ENCODE measurements around the gene BLMH.

The BLMH gene

GRCh38 chr17:30224419-30224960 lies 67.3 kb downstream of the BLMH start:
- no peaks in the 10 kb centered on the region for H3K36me3 ChIP-seq (ENCODE audit: insufficient read depth, low read depth, low read length)

GRCh38 chr17:30222721-30223175 lies 69.0 kb downstream of the BLMH start:
- no peak overlapping the region for H3K9ac ChIP-seq (ENCODE audit: low read depth, low read length)
- H3K4me3 ChIP-seq (ENCODE audit: low read length): no peak overlapping the region
- H3K27ac ChIP-seq (ENCODE audit: low read length): no peak overlapping the region
- no peaks in the 10 kb centered on the region for H3K27me3 ChIP-seq (ENCODE audit: insufficient read depth, low read length)
- no peaks in the 10 kb centered on the region for H3K9me3 ChIP-seq (ENCODE audit: insufficient read depth, low read depth, low read length)
- H3K36me3 ChIP-seq (ENCODE audit: insufficient read depth, low read depth, low read length): no peaks in the 10 kb centered on the region
- no peaks in the 10 kb centered on the region; the same call in 1 of the 2 replicates for H3K4me1 ChIP-seq (ENCODE audit: insufficient read depth, low read length)

More at GRCh38 chr17:30224419-30224960, 67.3 kb downstream of the BLMH start:
- Histone ChIP-seq H3K27me3 (ENCODE audit: insufficient read depth, low read length) (no peaks in the 10 kb centered on the region), H3K4me3 (ENCODE audit: low read length) (no peak overlapping the region), H3K9me3 (ENCODE audit: insufficient read depth, low read depth, low read length) (no peaks in the 10 kb centered on the region), H3K4me1 (ENCODE audit: insufficient read depth, low read length) (no peaks in the 10 kb centered on the region; the same call in 1 of the 2 replicates), H3K9ac (ENCODE audit: low read depth, low read length) (no peak overlapping the region), H3K27ac (ENCODE audit: low read length) (no peak overlapping the region)

- no peak overlapping the region for H3K9ac ChIP-seq (ENCODE audit: low read depth, low read length)
- no peaks in the 10 kb centered on the region for H3K36me3 ChIP-seq (ENCODE audit: insufficient read depth, low read depth, low read length)
- H3K27me3 ChIP-seq (ENCODE audit: insufficient read depth, low read length): no peaks in the 10 kb centered on the region
- no peaks in the 10 kb centered on the region; the same call in 1 of the 2 replicates for H3K4me1 ChIP-seq (ENCODE audit: insufficient read depth, low read length)
- no peak overlapping the region for H3K4me3 ChIP-seq (ENCODE audit: low read length)
- no peaks in the 10 kb centered on the region for H3K9me3 ChIP-seq (ENCODE audit: insufficient read depth, low read depth, low read length)
- H3K27ac ChIP-seq (ENCODE audit: low read length): no peak overlapping the region
Observed at GRCh38 chr17:30222251-30222650, 69.5 kb downstream of the BLMH start.

GRCh38 chr17:30221346-30221745 lies 70.4 kb downstream of the BLMH start:
- H3K27me3 ChIP-seq (ENCODE audit: insufficient read depth, low read length): no peaks in the 10 kb centered on the region
- H3K4me1 ChIP-seq (ENCODE audit: insufficient read depth, low read length): no peaks in the 10 kb centered on the region; the same call in 1 of the 2 replicates

GRCh38 chr17:30220414-30220813 lies 71.3 kb downstream of the BLMH start:
- Histone ChIP-seq H3K27ac (ENCODE audit: low read length) (no peak overlapping the region), H3K9me3 (ENCODE audit: insufficient read depth, low read depth, low read length) (no peaks in the 10 kb centered on the region), H3K36me3 (ENCODE audit: insufficient read depth, low read depth, low read length) (no peaks in the 10 kb centered on the region), H3K4me1 (ENCODE audit: insufficient read depth, low read length) (no peaks in the 10 kb centered on the region; the same call in 1 of the 2 replicates), H3K27me3 (ENCODE audit: insufficient read depth, low read length) (no peaks in the 10 kb centered on the region), H3K9ac (ENCODE audit: low read depth, low read length) (no peak overlapping the region), H3K4me3 (ENCODE audit: low read length) (no peak overlapping the region)

More at GRCh38 chr17:30221346-30221745, 70.4 kb downstream of the BLMH start:
- Histone ChIP-seq H3K36me3 (ENCODE audit: insufficient read depth, low read depth, low read length) (no peaks in the 10 kb centered on the region), H3K9ac (ENCODE audit: low read depth, low read length) (no peak overlapping the region), H3K27ac (ENCODE audit: low read length) (no peak overlapping the region), H3K9me3 (ENCODE audit: insufficient read depth, low read depth, low read length) (no peaks in the 10 kb centered on the region), H3K4me3 (ENCODE audit: low read length) (no peak overlapping the region)

GRCh38 chr17:30219833-30220232 lies 71.9 kb downstream of the BLMH start:
- no peaks in the 10 kb centered on the region for H3K9me3 ChIP-seq (ENCODE audit: insufficient read depth, low read depth, low read length)
- H3K27me3 ChIP-seq (ENCODE audit: insufficient read depth, low read length): no peaks in the 10 kb centered on the region
- H3K4me3 ChIP-seq (ENCODE audit: low read length): no peak overlapping the region
- H3K27ac ChIP-seq (ENCODE audit: low read length): no peak overlapping the region
- no peaks in the 10 kb centered on the region for H3K36me3 ChIP-seq (ENCODE audit: insufficient read depth, low read depth, low read length)
- H3K4me1 ChIP-seq (ENCODE audit: insufficient read depth, low read length): no peaks in the 10 kb centered on the region; the same call in 1 of the 2 replicates
- no peak overlapping the region for H3K9ac ChIP-seq (ENCODE audit: low read depth, low read length)

GRCh38 chr17:30219315-30219714 lies 72.4 kb downstream of the BLMH start:
- no peak overlapping the region for H3K27ac ChIP-seq (ENCODE audit: low read length)
- H3K9ac ChIP-seq (ENCODE audit: low read depth, low read length): no peak overlapping the region
- no peaks in the 10 kb centered on the region for H3K4me1 ChIP-seq (ENCODE audit: insufficient read depth, low read length)
- no peak overlapping the region for H3K4me3 ChIP-seq (ENCODE audit: low read length)
- H3K27me3 ChIP-seq (ENCODE audit: insufficient read depth, low read length): no peaks in the 10 kb centered on the region
- no peaks in the 10 kb centered on the region for H3K36me3 ChIP-seq (ENCODE audit: insufficient read depth, low read depth, low read length)
- H3K9me3 ChIP-seq (ENCODE audit: insufficient read depth, low read depth, low read length): no peaks in the 10 kb centered on the region

- Histone ChIP-seq H3K27me3 (ENCODE audit: insufficient read depth, low read length) (no peaks in the 10 kb centered on the region), H3K27ac (ENCODE audit: low read length) (no peak overlapping the region)
Observed at GRCh38 chr17:30218799-30219198, 72.9 kb downstream of the BLMH start.

GRCh38 chr17:30217746-30218245 lies 73.9 kb downstream of the BLMH start:
- H3K4me3 ChIP-seq (ENCODE audit: low read length): no peak overlapping the region
- H3K9ac ChIP-seq (ENCODE audit: low read depth, low read length): no peak overlapping the region
- H3K9me3 ChIP-seq (ENCODE audit: insufficient read depth, low read depth, low read length): no peaks in the 10 kb centered on the region
- no peaks in the 10 kb centered on the region for H3K4me1 ChIP-seq (ENCODE audit: insufficient read depth, low read length)
- no peaks in the 10 kb centered on the region for H3K36me3 ChIP-seq (ENCODE audit: insufficient read depth, low read depth, low read length)
- no peaks in the 10 kb centered on the region for H3K27me3 ChIP-seq (ENCODE audit: insufficient read depth, low read length)
- H3K27ac ChIP-seq (ENCODE audit: low read length): no peak overlapping the region

More at GRCh38 chr17:30218799-30219198, 72.9 kb downstream of the BLMH start:
- Histone ChIP-seq H3K9me3 (ENCODE audit: insufficient read depth, low read depth, low read length) (no peaks in the 10 kb centered on the region), H3K9ac (ENCODE audit: low read depth, low read length) (no peak overlapping the region), H3K4me1 (ENCODE audit: insufficient read depth, low read length) (no peaks in the 10 kb centered on the region), H3K4me3 (ENCODE audit: low read length) (no peak overlapping the region), H3K36me3 (ENCODE audit: insufficient read depth, low read depth, low read length) (no peaks in the 10 kb centered on the region)

GRCh38 chr17:30217054-30217453 lies 74.7 kb downstream of the BLMH start:
- Histone ChIP-seq H3K27me3 (ENCODE audit: insufficient read depth, low read length) (no peaks in the 10 kb centered on the region), H3K9me3 (ENCODE audit: insufficient read depth, low read depth, low read length) (no peaks in the 10 kb centered on the region), H3K36me3 (ENCODE audit: insufficient read depth, low read depth, low read length) (no peaks in the 10 kb centered on the region), H3K9ac (ENCODE audit: low read depth, low read length) (no peak overlapping the region), H3K4me3 (ENCODE audit: low read length) (no peak overlapping the region), H3K4me1 (ENCODE audit: insufficient read depth, low read length) (no peaks in the 10 kb centered on the region), H3K27ac (ENCODE audit: low read length) (no peak overlapping the region)

GRCh38 chr17:30212750-30213149 lies 79.0 kb downstream of the BLMH start:
- no peaks in the 10 kb centered on the region for H3K9me3 ChIP-seq (ENCODE audit: insufficient read depth, low read depth, low read length)
- no peak overlapping the region for H3K4me3 ChIP-seq (ENCODE audit: low read length)
- H3K9ac ChIP-seq (ENCODE audit: low read depth, low read length): no peak overlapping the region
- no peak overlapping the region for H3K27ac ChIP-seq (ENCODE audit: low read length)
- no peaks in the 10 kb centered on the region for H3K36me3 ChIP-seq (ENCODE audit: insufficient read depth, low read depth, low read length)
- H3K4me1 ChIP-seq (ENCODE audit: insufficient read depth, low read length): no peaks in the 10 kb centered on the region
- no peaks in the 10 kb centered on the region for H3K27me3 ChIP-seq (ENCODE audit: insufficient read depth, low read length)

GRCh38 chr17:30211371-30211770 lies 80.4 kb downstream of the BLMH start:
- no peaks in the 10 kb centered on the region for H3K27me3 ChIP-seq (ENCODE audit: insufficient read depth, low read length)
- no peaks in the 10 kb centered on the region for H3K36me3 ChIP-seq (ENCODE audit: insufficient read depth, low read depth, low read length)
- no peak overlapping the region for H3K4me3 ChIP-seq (ENCODE audit: low read length)
- H3K27ac ChIP-seq (ENCODE audit: low read length): no peak overlapping the region
- H3K9ac ChIP-seq (ENCODE audit: low read depth, low read length): no peak overlapping the region
- no peaks in the 10 kb centered on the region for H3K4me1 ChIP-seq (ENCODE audit: insufficient read depth, low read length)
- H3K9me3 ChIP-seq (ENCODE audit: insufficient read depth, low read depth, low read length): no peaks in the 10 kb centered on the region
